ENCODE results near the gene BPIFB3.
"Not testable (repeated sequence)": the region's sequence is repeated elsewhere in the genome, so short reads cannot be mapped to it uniquely, and the experiment has no call there.

BPIFB3 gene

DNA sequence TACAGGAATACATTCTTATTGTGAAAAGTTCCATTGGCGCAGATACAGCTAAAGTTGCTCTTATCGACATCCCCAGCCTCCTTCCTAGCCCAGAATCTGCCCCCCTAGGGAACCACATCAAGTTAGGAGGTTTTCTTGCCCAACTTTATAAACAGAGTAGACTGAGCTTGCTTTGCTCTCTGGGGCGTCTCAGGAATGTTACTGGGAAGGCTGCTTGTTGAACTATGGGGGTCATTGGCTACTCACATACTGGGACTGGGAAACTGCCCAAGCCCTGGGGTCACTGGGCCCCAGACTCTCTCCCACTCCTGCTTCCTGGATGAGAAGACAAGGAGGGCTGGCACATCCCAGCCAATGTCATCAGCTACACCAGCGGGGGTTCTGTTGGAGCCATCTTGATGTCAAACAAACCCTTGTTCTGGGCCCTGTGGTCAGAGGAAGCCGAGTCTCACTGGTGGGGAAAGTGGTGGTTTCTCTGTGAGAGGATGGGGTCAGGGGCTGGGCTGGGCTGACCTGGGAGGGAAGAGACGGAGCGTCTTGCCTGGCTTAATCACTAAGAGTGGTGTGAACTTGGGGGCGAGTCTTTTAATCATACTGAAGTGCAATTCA lies 51.7 kb downstream of the BPIFB3 start:
- Histone ChIP-seq H2AFZ (ENCODE audit: low read depth) (no peak overlapping the region), H3K4me3 (IDR thresholded peaks at IDR 0.05; ENCODE audit: insufficient read depth, low read depth, low read length) (no peak overlapping the region)

DNA sequence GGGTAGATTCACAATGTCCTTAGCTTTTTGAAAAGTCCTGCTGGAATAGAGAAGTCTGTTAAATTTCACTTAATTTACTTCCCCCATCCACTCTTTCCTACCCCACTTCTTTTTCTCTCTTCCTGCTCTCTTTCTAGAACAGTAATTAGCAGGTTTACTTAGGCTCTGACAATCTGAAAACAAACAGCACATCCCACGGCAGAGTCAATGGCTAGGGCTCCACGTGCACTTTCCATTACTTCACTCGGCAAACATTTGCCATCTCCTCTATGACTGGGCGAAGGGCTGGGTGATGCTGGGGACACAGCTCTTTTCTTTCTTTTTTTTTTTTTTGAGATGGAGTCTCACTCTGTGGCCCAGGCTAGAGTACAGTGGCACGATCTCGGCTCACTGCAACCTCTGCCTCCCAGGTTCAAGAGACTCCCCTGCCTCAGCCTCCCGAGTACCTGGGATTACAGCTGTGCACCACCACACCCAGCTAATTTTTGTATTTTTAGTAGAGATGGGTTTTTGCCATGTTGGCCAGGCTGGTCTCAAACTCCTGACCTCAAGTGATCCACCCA lies 52.4 kb downstream of the BPIFB3 start:
- not testable (repeated sequence) for H3K4me1 ChIP-seq (ENCODE audit: low read depth, poor library complexity, severe bottlenecking); H3K27ac ChIP-seq; H3K4me3 ChIP-seq (IDR thresholded peaks at IDR 0.05; ENCODE audit: insufficient read depth, low read depth, low read length); H3K27me3 ChIP-seq (ENCODE audit: insufficient read depth, low read depth); H3K9ac ChIP-seq; H4K20me1 ChIP-seq (ENCODE audit: insufficient read depth); H3K79me2 ChIP-seq (ENCODE audit: insufficient read depth, low read depth); H2AFZ ChIP-seq (ENCODE audit: low read depth); H3K36me3 ChIP-seq (ENCODE audit: insufficient read depth); H3K4me2 ChIP-seq

More for the DNA sequence above, 51.7 kb downstream of the BPIFB3 start:
- Histone ChIP-seq H3K4me1 (ENCODE audit: low read depth, poor library complexity, severe bottlenecking) (no peaks in the 10 kb centered on the region), H3K4me2 (no peak overlapping the region), H3K36me3 (ENCODE audit: insufficient read depth) (no peaks in the 10 kb centered on the region), H3K9ac (no peak overlapping the region), H3K27me3 (ENCODE audit: insufficient read depth, low read depth) (no peaks in the 10 kb centered on the region), H4K20me1 (ENCODE audit: insufficient read depth) (no peaks in the 10 kb centered on the region), H3K27ac (no peak overlapping the region), H3K79me2 (ENCODE audit: insufficient read depth, low read depth) (no peaks in the 10 kb centered on the region)
- TF ChIP-seq, protein P1, sequence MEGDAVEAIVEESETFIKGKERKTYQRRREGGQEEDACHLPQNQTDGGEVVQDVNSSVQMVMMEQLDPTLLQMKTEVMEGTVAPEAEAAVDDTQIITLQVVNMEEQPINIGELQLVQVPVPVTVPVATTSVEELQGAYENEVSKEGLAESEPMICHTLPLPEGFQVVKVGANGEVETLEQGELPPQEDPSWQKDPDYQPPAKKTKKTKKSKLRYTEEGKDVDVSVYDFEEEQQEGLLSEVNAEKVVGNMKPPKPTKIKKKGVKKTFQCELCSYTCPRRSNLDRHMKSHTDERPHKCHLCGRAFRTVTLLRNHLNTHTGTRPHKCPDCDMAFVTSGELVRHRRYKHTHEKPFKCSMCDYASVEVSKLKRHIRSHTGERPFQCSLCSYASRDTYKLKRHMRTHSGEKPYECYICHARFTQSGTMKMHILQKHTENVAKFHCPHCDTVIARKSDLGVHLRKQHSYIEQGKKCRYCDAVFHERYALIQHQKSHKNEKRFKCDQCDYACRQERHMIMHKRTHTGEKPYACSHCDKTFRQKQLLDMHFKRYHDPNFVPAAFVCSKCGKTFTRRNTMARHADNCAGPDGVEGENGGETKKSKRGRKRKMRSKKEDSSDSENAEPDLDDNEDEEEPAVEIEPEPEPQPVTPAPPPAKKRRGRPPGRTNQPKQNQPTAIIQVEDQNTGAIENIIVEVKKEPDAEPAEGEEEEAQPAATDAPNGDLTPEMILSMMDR (conservative IDR thresholded peaks at IDR 0.05; ENCODE audit: low read depth, low read length), result no peak

DNA sequence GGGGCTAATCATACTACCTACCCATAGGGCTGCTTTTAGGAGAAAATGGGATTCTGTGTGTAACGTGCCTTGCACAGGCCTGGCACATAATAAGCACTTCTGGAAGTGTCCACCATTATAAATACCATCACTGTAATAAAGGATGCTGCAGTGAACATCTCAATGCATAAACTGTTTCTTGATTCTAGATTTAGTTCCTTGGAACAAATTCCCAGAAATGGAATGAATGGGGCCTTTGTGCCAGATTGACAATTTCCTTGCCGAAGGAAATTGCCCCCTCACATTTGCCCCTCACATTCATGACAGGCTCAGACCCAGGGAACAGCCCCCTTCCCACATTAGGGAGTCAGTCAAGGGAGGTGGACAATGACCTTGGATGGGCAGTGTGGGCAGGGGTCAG lies 55.0 kb downstream of the BPIFB3 start:
- Histone ChIP-seq H3K4me3 (IDR thresholded peaks at IDR 0.05; ENCODE audit: insufficient read depth, low read depth, low read length) (no peak overlapping the region), H3K79me2 (ENCODE audit: insufficient read depth, low read depth) (no peaks in the 10 kb centered on the region), H3K4me1 (ENCODE audit: low read depth, poor library complexity, severe bottlenecking) (no peaks in the 10 kb centered on the region), H3K4me2 (no peak overlapping the region), H3K27me3 (ENCODE audit: insufficient read depth, low read depth) (no peaks in the 10 kb centered on the region), H3K36me3 (ENCODE audit: insufficient read depth) (no peaks in the 10 kb centered on the region), H3K27ac (no peak overlapping the region), H4K20me1 (ENCODE audit: insufficient read depth) (no peaks in the 10 kb centered on the region), H3K9ac (no peak overlapping the region), H2AFZ (ENCODE audit: low read depth) (no peak overlapping the region)
- TF ChIP-seq, protein P1 (conservative IDR thresholded peaks at IDR 0.05; ENCODE audit: low read depth, low read length), result no peak

DNA sequence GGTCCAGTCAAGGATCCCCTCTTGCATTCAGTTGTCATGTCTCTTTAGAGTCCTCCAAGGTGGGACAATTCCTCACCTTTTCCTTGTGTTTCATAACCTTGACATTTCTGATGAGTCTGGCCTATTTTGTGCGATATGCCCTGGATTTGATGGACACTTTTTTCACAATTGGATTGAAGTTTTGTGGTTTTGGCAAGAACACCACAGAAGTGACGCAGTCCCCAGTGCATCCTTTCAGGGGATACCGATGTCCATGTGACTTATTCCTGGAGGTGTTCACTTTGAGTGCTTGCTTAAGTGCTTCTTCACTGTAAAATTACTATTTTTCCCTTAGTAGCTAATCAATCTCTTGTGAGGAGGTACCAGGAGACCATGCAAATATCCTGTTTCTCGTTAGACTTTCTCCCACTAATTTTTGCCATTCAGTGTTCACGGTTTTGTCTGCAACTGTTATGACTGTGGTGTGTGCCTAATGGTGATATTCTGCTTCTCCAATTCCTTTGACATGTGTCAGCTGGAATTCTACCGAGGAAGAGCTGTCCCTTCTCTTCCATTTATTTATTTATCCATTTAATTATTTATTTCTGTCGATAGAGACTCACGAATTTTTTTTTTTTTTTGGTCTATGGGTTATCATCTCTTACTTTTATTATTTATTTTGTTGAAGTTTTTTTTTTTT lies 56.6 kb downstream of the BPIFB3 start:
- Histone ChIP-seq H3K27me3 (ENCODE audit: insufficient read depth, low read depth) (no peaks in the 10 kb centered on the region), H3K4me3 (IDR thresholded peaks at IDR 0.05; ENCODE audit: insufficient read depth, low read depth, low read length) (no peak overlapping the region)
- TF ChIP-seq, protein P1 (conservative IDR thresholded peaks at IDR 0.05; ENCODE audit: low read depth, low read length), result no peak

DNA sequence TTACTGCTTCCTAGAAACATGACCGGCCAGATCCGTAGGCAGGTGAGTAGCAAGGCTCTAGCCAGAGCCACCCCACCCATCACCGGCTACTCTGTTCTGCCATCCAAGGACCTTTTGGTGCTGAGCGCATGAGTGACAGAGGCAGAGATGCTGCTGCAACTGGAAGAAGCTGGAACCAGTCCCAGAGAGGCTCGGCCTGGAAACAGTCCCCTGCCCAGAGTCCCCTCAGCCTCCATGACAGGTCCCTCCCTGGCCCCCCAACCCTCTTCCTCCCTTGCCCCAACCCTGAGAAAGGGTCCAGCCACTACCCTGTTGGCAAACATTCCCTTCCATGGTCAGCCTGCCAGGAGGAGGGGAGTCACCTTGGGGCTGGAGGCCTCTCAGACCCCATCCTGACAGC lies 57.6 kb downstream of the BPIFB3 start:
- Histone ChIP-seq H3K4me2 (no peak overlapping the region), H3K4me1 (ENCODE audit: low read depth, poor library complexity, severe bottlenecking) (no peaks in the 10 kb centered on the region), H3K27ac (no peak overlapping the region), H3K79me2 (ENCODE audit: insufficient read depth, low read depth) (no peaks in the 10 kb centered on the region), H3K27me3 (ENCODE audit: insufficient read depth, low read depth) (no peaks in the 10 kb centered on the region), H2AFZ (ENCODE audit: low read depth) (no peak overlapping the region), H3K36me3 (ENCODE audit: insufficient read depth) (no peaks in the 10 kb centered on the region), H4K20me1 (ENCODE audit: insufficient read depth) (no peaks in the 10 kb centered on the region), H3K4me3 (IDR thresholded peaks at IDR 0.05; ENCODE audit: insufficient read depth, low read depth, low read length) (no peak overlapping the region), H3K9ac (no peak overlapping the region)
- TF ChIP-seq, protein P1 (conservative IDR thresholded peaks at IDR 0.05; ENCODE audit: low read depth, low read length), result no peak

More for the DNA sequence above, 56.6 kb downstream of the BPIFB3 start:
- Histone ChIP-seq H3K27ac (no peak overlapping the region), H3K79me2 (ENCODE audit: insufficient read depth, low read depth) (no peaks in the 10 kb centered on the region), H3K36me3 (ENCODE audit: insufficient read depth) (no peaks in the 10 kb centered on the region), H3K4me2 (no peak overlapping the region), H2AFZ (ENCODE audit: low read depth) (no peak overlapping the region), H4K20me1 (ENCODE audit: insufficient read depth) (no peaks in the 10 kb centered on the region), H3K9ac (no peak overlapping the region), H3K4me1 (ENCODE audit: low read depth, poor library complexity, severe bottlenecking) (no peaks in the 10 kb centered on the region)

Data from KMS-11 (cell line).